PC-9 (cell line): ENCODE data around the gene SHE. TPM values are rescaled to one million over a fixed set of nuclear protein-coding genes. Genes with fewer than 3 reads are reported as not detected.

Experiments
- BruUV-seq: library from RNA; stranded (reverse); fragments of 400-500 nt; replicated peaks from 2 replicates; lab custom pipeline; 2021; lab: Mats Ljungman, UMichigan
- CTCF ChIA-PET: fragments of 300-600 bp; sonication (Branson Sonifier 250); formaldehyde crosslinking; loops from one replicate; lab custom pipeline; 2022; ENCODE audit warnings: antibody characterized with exemption; lab: Charles Lee
- POLR2A ChIA-PET: fragments of 300-600 bp; sonication (Branson Sonifier 250); formaldehyde crosslinking; loops from one replicate; lab custom pipeline; 2022; ENCODE audit warnings: antibody characterized with exemption; ENCODE audit not compliant: unreplicated experiment; lab: Charles Lee
- DNase-seq, 2 experiments: peaks; one replicate each; pipeline versions ENCODE4 v3.0.0 to v3.0.0-alpha.2; 2015 to 2022; ENCODE audit warnings: mixed read lengths in 1 of 2
- H2AFZ ChIP-seq: fragments of 200-600 bp; sonication (generic); 2 replicates; pipeline ENCODE4 v1.8.1; 2017; ENCODE audit warnings: antibody characterized with exemption
- H3F3A ChIP-seq: fragments of 200-600 bp; sonication (generic); 2 replicates; pipeline ENCODE4 v1.8.1; 2017; ENCODE audit warnings: antibody characterized with exemption, mild to moderate bottlenecking, low read depth; ENCODE audit not compliant: insufficient read depth
- H3K27ac ChIP-seq: fragments of 200-600 bp; sonication (generic); 2 replicates; pipeline ENCODE4 v1.6.1; 2016; ENCODE audit warnings: mixed run types
- H3K27me3 ChIP-seq: fragments of 200-600 bp; sonication (generic); 2 replicates; pipeline ENCODE4 v1.6.1; 2016; ENCODE audit warnings: low read depth, mixed run types; ENCODE audit not compliant: insufficient read depth
- H3K36me3 ChIP-seq: fragments of 200-600 bp; sonication (generic); 2 replicates; pipeline ENCODE4 v1.6.1; 2016; ENCODE audit warnings: low read depth, mixed run types
- H3K4me1 ChIP-seq: fragments of 200-600 bp; sonication (generic); replicated peaks from 2 replicates; pipeline ENCODE4 v1.6.1; 2016; ENCODE audit warnings: mixed run types; ENCODE audit not compliant: insufficient read depth
- H3K4me2 ChIP-seq: fragments of 200-600 bp; sonication (generic); 2 replicates; pipeline ENCODE4 v1.6.1; 2017; ENCODE audit warnings: mixed run types
- H3K4me3 ChIP-seq: fragments of 200-600 bp; sonication (generic); 2 replicates; pipeline ENCODE4 v1.6.1; 2016; ENCODE audit warnings: mixed run types
- H3K79me2 ChIP-seq: fragments of 200-600 bp; sonication (generic); 2 replicates; pipeline ENCODE4 v1.6.1; 2017; ENCODE audit warnings: low read depth, mixed run types
- H3K9me2 ChIP-seq: fragments of 200-600 bp; sonication (generic); 2 replicates; pipeline ENCODE4 v1.8.1; 2017; ENCODE audit warnings: mild to moderate bottlenecking; ENCODE audit not compliant: insufficient read depth
- H3K9me3 ChIP-seq: fragments of 200-600 bp; sonication (generic); 2 replicates; pipeline ENCODE4 v1.8.1; 2016; ENCODE audit warnings: low read depth; ENCODE audit not compliant: insufficient read depth
- H4K20me1 ChIP-seq: fragments of 200-600 bp; sonication (generic); 2 replicates; pipeline ENCODE4 v1.8.1; 2017; ENCODE audit not compliant: insufficient read depth
- CTCF ChIP-seq: fragments of 200-600 bp; sonication (generic); conservative IDR thresholded peaks from 2 replicates; pipeline ENCODE4 v1.6.1; 2017; ENCODE audit warnings: mixed run types, antibody characterized with exemption, mild to moderate bottlenecking, moderate library complexity
- EZH2 ChIP-seq: fragments of 200-600 bp; sonication (generic); IDR thresholded peaks from 2 replicates; pipeline ENCODE4 v1.8.0; 2017; ENCODE audit warnings: antibody characterized with exemption, low read depth
- intact Hi-C: fragments of 100-400 bp; cut with micrococcal nuclease; formaldehyde crosslinking; loops from one replicate; pipeline ENCODE4 v1.10.0; 2022; ENCODE audit not compliant: unreplicated experiment
- total RNA-seq: library from RNA; stranded (reverse); gene quantifications from 2 replicates; pipeline ENCODE4 v1.2.3, GENCODE V29; 2021

Gene SHE
- total RNA-seq, 1 experiment from 2014 or later: not detected

- DNase-seq: no peak
- Histone ChIP-seq H4K20me1 (no peaks in the 10 kb centered on the region), H2AFZ (no peak overlapping the region), H3K27me3 (peaks cover 79% of the 10 kb centered on the region), H3K79me2 (no peaks in the 10 kb centered on the region), H3K4me1 (no peaks in the 10 kb centered on the region), H3K27ac (no peak overlapping the region), H3K4me2 (no peak overlapping the region), H3K9me2 (no peaks in the 10 kb centered on the region), H3K36me3 (no peaks in the 10 kb centered on the region), H3K9me3 (no peaks in the 10 kb centered on the region), H3K4me3 (no peak overlapping the region), H3F3A (no peaks in the 10 kb centered on the region)
- TF ChIP-seq CTCF (no peak), EZH2 (no peak)
- CTCF ChIA-PET: no interaction called here
- POLR2A ChIA-PET: no interaction called here
- intact Hi-C loops: no loop called here
- no TSS peak for BruUV-seq
Measured at GRCh38 chr1:154500533-154500932, 1.7 kb downstream of the SHE start.

GRCh38 chr1:154499446-154499845, 2.8 kb downstream of the SHE start:
- no peaks in the 10 kb centered on the region for H3K4me1 ChIP-seq
- no peak overlapping the region for H3K4me3 ChIP-seq
- DNase-seq: no peak
- H3K9me2 ChIP-seq: no peaks in the 10 kb centered on the region
- POLR2A ChIA-PET: no interaction called here
- intact Hi-C loops: no loop called here
- no peaks in the 10 kb centered on the region for H3F3A ChIP-seq
- H3K27me3 ChIP-seq: peaks cover 79% of the 10 kb centered on the region
- CTCF ChIA-PET: no interaction called here
- H2AFZ ChIP-seq: no peak overlapping the region
- no peaks in the 10 kb centered on the region for H3K79me2 ChIP-seq
- H3K36me3 ChIP-seq: no peaks in the 10 kb centered on the region
- no peaks in the 10 kb centered on the region for H3K9me3 ChIP-seq
- TF ChIP-seq CTCF (no peak), EZH2 (no peak)
- no TSS peak for BruUV-seq
- H4K20me1 ChIP-seq: no peaks in the 10 kb centered on the region
- no peak overlapping the region for H3K4me2 ChIP-seq
- no peak overlapping the region for H3K27ac ChIP-seq

- no TSS peak for BruUV-seq
- Histone ChIP-seq H3K4me3 (no peak overlapping the region), H3F3A (no peaks in the 10 kb centered on the region), H2AFZ (no peak overlapping the region), H3K9me3 (no peaks in the 10 kb centered on the region), H3K27me3 (peaks cover 84% of the 10 kb centered on the region), H3K27ac (no peak overlapping the region), H4K20me1 (no peaks in the 10 kb centered on the region), H3K4me1 (no peaks in the 10 kb centered on the region), H3K36me3 (no peaks in the 10 kb centered on the region), H3K9me2 (no peaks in the 10 kb centered on the region), H3K79me2 (no peaks in the 10 kb centered on the region), H3K4me2 (no peak overlapping the region)
- DNase-seq: no peak
- POLR2A ChIA-PET: no interaction called here
- CTCF ChIA-PET: no interaction called here
- no peak for TF ChIP-seq CTCF
- no peak for TF ChIP-seq EZH2
- intact Hi-C loops: no loop called here
Measured at GRCh38 chr1:154497026-154497806, 5.0 kb downstream of the SHE start.
